Liver (tissue), 3 donors: ENCODE results near the gene ERICH2.

Source experiments
- EGR1 ChIP-seq, 2 donors: IDR thresholded peaks; 2 replicates each; pipeline ENCODE4 v1.6.1; 2016 to 2018; ENCODE audit warnings: antibody characterized with exemption in 2 of 2, low read depth in 2 of 2
- FOXA1 ChIP-seq: IDR thresholded peaks from 2 replicates; pipeline ENCODE4 v1.6.1; 2016; ENCODE audit warnings: antibody characterized with exemption
- FOXA2 ChIP-seq: IDR thresholded peaks from 2 replicates; pipeline ENCODE4 v1.6.1; 2016; ENCODE audit warnings: antibody characterized with exemption
- GABPA ChIP-seq, 2 donors: IDR thresholded peaks in 1 of 2; conservative IDR thresholded peaks in 1 of 2; 2 replicates each; pipeline ENCODE4 v1.6.1; 2016; ENCODE audit warnings: antibody characterized with exemption in 2 of 2, mild to moderate bottlenecking in 1 of 2, moderate library complexity in 1 of 2
- HNF4G ChIP-seq: IDR thresholded peaks from 2 replicates; pipeline ENCODE4 v1.6.1; 2016; ENCODE audit warnings: antibody characterized with exemption
- RAD21 ChIP-seq, 2 donors: IDR thresholded peaks; 2 replicates each; pipeline ENCODE4 v1.6.1; 2016; ENCODE audit warnings: antibody characterized with exemption in 2 of 2, mild to moderate bottlenecking in 2 of 2
- RXRA ChIP-seq, 2 donors: IDR thresholded peaks; 2 replicates each; pipeline ENCODE4 v1.6.1; 2017 to 2018; ENCODE audit warnings: antibody characterized with exemption in 2 of 2, mild to moderate bottlenecking in 1 of 2
- SP1 ChIP-seq: IDR thresholded peaks from 2 replicates; pipeline ENCODE4 v1.6.1; 2018; ENCODE audit warnings: antibody characterized with exemption, mild to moderate bottlenecking
- TAF1 ChIP-seq: conservative IDR thresholded peaks from 2 replicates; pipeline ENCODE4 v1.6.1; 2016; ENCODE audit warnings: antibody characterized with exemption, mild to moderate bottlenecking
- YY1 ChIP-seq: IDR thresholded peaks from 2 replicates; pipeline ENCODE4 v1.6.1; 2016; ENCODE audit warnings: antibody characterized with exemption, mild to moderate bottlenecking
- ZBTB33 ChIP-seq: IDR thresholded peaks from 2 replicates; pipeline ENCODE4 v1.6.1; 2016; ENCODE audit warnings: antibody characterized with exemption
- TF ChIP-seq, protein P1 (sequence below): fragments of 150-350 bp; IDR thresholded peaks from 2 replicates; pipeline ENCODE4 v1.5.1; 2017; ENCODE audit warnings: improper control_type of control experiment, low read depth, low read length; ENCODE audit not compliant: missing input control
- TF ChIP-seq, protein P2 (sequence below): IDR thresholded peaks from 2 replicates; pipeline ENCODE4 v1.6.1; 2016; ENCODE audit warnings: antibody characterized with exemption
- TF ChIP-seq, protein P3 (sequence below): IDR thresholded peaks from 2 replicates; pipeline ENCODE4 v1.6.1; 2016; ENCODE audit warnings: antibody characterized with exemption, mild to moderate bottlenecking
- donor health status: healthy.
- donor health status: healthy.

GRCh38 chr2:170779304-170779703 lies 9.1 kb downstream of the ERICH2 start:
- TF ChIP-seq, protein P1, sequence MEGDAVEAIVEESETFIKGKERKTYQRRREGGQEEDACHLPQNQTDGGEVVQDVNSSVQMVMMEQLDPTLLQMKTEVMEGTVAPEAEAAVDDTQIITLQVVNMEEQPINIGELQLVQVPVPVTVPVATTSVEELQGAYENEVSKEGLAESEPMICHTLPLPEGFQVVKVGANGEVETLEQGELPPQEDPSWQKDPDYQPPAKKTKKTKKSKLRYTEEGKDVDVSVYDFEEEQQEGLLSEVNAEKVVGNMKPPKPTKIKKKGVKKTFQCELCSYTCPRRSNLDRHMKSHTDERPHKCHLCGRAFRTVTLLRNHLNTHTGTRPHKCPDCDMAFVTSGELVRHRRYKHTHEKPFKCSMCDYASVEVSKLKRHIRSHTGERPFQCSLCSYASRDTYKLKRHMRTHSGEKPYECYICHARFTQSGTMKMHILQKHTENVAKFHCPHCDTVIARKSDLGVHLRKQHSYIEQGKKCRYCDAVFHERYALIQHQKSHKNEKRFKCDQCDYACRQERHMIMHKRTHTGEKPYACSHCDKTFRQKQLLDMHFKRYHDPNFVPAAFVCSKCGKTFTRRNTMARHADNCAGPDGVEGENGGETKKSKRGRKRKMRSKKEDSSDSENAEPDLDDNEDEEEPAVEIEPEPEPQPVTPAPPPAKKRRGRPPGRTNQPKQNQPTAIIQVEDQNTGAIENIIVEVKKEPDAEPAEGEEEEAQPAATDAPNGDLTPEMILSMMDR: no peak
- TF ChIP-seq TAF1 (no peak), GABPA (IDR thresholded peaks at IDR 0.05 in 1 of 2, conservative IDR thresholded peaks at IDR 0.05 in 1 of 2) (no peak), ZBTB33 (no peak), EGR1 (IDR thresholded peaks at IDR 0.05; ENCODE audit: low read depth in 2 of 2) (no peak), SP1 (no peak), RAD21 (IDR thresholded peaks at IDR 0.05) (no peak), FOXA2 (no peak), FOXA1 (no peak), YY1 (no peak), RXRA (IDR thresholded peaks at IDR 0.05) (no peak), HNF4G (no peak)
- TF ChIP-seq, protein P2, sequence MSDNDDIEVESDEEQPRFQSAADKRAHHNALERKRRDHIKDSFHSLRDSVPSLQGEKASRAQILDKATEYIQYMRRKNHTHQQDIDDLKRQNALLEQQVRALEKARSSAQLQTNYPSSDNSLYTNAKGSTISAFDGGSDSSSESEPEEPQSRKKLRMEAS: no peak
- TF ChIP-seq, protein P3, sequence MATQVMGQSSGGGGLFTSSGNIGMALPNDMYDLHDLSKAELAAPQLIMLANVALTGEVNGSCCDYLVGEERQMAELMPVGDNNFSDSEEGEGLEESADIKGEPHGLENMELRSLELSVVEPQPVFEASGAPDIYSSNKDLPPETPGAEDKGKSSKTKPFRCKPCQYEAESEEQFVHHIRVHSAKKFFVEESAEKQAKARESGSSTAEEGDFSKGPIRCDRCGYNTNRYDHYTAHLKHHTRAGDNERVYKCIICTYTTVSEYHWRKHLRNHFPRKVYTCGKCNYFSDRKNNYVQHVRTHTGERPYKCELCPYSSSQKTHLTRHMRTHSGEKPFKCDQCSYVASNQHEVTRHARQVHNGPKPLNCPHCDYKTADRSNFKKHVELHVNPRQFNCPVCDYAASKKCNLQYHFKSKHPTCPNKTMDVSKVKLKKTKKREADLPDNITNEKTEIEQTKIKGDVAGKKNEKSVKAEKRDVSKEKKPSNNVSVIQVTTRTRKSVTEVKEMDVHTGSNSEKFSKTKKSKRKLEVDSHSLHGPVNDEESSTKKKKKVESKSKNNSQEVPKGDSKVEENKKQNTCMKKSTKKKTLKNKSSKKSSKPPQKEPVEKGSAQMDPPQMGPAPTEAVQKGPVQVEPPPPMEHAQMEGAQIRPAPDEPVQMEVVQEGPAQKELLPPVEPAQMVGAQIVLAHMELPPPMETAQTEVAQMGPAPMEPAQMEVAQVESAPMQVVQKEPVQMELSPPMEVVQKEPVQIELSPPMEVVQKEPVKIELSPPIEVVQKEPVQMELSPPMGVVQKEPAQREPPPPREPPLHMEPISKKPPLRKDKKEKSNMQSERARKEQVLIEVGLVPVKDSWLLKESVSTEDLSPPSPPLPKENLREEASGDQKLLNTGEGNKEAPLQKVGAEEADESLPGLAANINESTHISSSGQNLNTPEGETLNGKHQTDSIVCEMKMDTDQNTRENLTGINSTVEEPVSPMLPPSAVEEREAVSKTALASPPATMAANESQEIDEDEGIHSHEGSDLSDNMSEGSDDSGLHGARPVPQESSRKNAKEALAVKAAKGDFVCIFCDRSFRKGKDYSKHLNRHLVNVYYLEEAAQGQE: no peak
